GM13977 (cell line): ENCODE data around the gene TAF12.
"Not testable (repeated sequence)": the region's sequence is repeated elsewhere in the genome, so short reads cannot be mapped to it uniquely, and the experiment has no call there.

Experiments
- DNase-seq: peaks from one replicate; pipeline ENCODE4 v3.0.0; 2012; ENCODE audit warnings: low spot score
- CTCF ChIP-seq: IDR thresholded peaks from 2 replicates; pipeline ENCODE4 v1.5.1; 2012; ENCODE audit warnings: mild to moderate bottlenecking, control low read depth; ENCODE audit not compliant: insufficient read depth; ENCODE audit errors: extremely low read depth, missing control alignments
- in situ Hi-C: fragments of 300-500 bp; cut with MboI; formaldehyde crosslinking; loops from one replicate; pipeline ENCODE4 v1.12.0; 2022; ENCODE audit warnings: low sequenced_read_pairs, low pct_unique_long_range_greater_than_20kb, mixed read lengths, inconsistent platforms; ENCODE audit not compliant: unreplicated experiment

TAF12 gene

GRCh38 chr1:28592321-28593071 is 50.4 kb downstream of the TAF12 start:
- peak; percentile 61 for DNase-seq
- in situ Hi-C loops = no loop called here
- TF ChIP-seq CTCF = no peak

- peak; percentile 51 for DNase-seq
- TF ChIP-seq CTCF = no peak
- in situ Hi-C loops = no loop called here
Observed at GRCh38 chr1:28591708-28592320, 51.1 kb downstream of the TAF12 start, which contains the start of gene RAB42. RAB42 (plus strand) TSS chr1:28592265; CDS start chr1:28592512, 247 bp downstream.

- in situ Hi-C loops, DNase-seq: not testable (repeated sequence)
Observed at GRCh38 chr1:28586585-28587391, 56.1 kb downstream of the TAF12 start.

GRCh38 chr1:28582248-28582615 is 60.6 kb downstream of the TAF12 start:
- no peak for TF ChIP-seq CTCF
- in situ Hi-C loops = no loop called here
- no peak for DNase-seq

GRCh38 chr1:28581531-28582247 is 61.2 kb downstream of the TAF12 start:
- TF ChIP-seq CTCF = no peak
- DNase-seq = peak; percentile 96
- in situ Hi-C loops = no loop called here

- TF ChIP-seq CTCF = peak; percentile 50
- in situ Hi-C loops = no loop called here
Observed at GRCh38 chr1:28580722-28581530, 61.9 kb downstream of the TAF12 start.

More at GRCh38 chr1:28580722-28581530, 61.9 kb downstream of the TAF12 start:
- DNase-seq = peak; percentile 70
